ENCODE results near the gene RETREG2.

The RETREG2 gene

GRCh38 chr2:219169930-219170654, 8.0 kb upstream of the RETREG2 start, which contains the start of gene SLC23A3:
Gene SLC23A3, minus strand, starts transcription at chr2:219170029. Its CDS starts 45 bp downstream, at chr2:219169984.
- DNase-seq (ENCODE audit: low read depth), result no peak

DNA sequence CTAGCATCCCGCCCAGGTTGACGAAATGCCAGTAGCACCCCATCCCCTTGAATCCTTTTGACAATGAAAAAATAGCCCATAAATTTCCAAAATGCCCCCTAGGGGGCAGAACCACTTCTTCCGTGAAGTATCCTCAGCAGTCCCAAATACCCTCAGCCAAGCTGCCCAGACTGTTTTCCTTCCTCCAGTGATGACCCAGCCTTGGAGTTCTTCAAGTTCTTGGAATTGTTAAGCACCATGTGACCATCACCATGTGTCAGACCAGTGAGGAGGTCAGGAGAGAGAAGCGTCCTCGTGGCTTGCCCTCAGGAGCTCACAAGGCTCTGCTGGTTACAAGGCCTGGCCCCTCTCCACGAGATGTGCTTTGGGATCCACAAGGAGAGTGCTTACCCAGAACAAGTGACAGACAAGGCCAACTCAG, 6.8 kb upstream of the RETREG2 start:
- peak; percentile 26 for DNase-seq (ENCODE audit: low read depth)

GRCh38 chr2:219172231-219173154, 5.6 kb upstream of the RETREG2 start:
- DNase-seq (ENCODE audit: low read depth), result no peak

DNA sequence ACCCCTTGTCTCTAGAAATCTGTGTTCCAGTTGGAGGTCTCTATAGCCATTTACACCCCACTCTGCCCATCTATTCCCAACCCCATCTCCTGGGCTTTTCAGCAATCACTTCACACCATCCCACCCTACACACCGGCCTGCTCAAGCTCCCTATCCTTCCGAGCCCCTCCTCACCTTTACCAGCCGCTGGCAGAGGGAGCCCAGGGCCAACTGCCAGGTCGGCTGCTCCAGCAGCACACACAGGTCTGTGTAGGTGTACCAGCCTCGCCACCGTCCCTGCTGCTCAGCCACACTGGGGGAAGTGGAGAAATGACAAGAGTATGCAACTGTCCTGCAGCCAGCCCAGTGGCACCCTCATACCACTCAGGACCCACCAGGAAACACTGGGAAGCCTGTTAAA, 4.9 kb upstream of the RETREG2 start:
- no peak for DNase-seq (ENCODE audit: low read depth)

GRCh38 chr2:219174146-219174545, 3.9 kb upstream of the RETREG2 start:
- DNase-seq (ENCODE audit: low read depth), result no peak

- DNase-seq (ENCODE audit: low read depth), result no peak
These were observed 3.3 kb upstream of the RETREG2 start for GRCh38 chr2:219174801-219175200.

- no peak for DNase-seq (ENCODE audit: low read depth)
These were observed 2.6 kb upstream of the RETREG2 start for GRCh38 chr2:219175486-219175885.

- peak; percentile 8 for DNase-seq (ENCODE audit: low read depth)
These were observed 1.9 kb upstream of the RETREG2 start for GRCh38 chr2:219175928-219176817.

DNA sequence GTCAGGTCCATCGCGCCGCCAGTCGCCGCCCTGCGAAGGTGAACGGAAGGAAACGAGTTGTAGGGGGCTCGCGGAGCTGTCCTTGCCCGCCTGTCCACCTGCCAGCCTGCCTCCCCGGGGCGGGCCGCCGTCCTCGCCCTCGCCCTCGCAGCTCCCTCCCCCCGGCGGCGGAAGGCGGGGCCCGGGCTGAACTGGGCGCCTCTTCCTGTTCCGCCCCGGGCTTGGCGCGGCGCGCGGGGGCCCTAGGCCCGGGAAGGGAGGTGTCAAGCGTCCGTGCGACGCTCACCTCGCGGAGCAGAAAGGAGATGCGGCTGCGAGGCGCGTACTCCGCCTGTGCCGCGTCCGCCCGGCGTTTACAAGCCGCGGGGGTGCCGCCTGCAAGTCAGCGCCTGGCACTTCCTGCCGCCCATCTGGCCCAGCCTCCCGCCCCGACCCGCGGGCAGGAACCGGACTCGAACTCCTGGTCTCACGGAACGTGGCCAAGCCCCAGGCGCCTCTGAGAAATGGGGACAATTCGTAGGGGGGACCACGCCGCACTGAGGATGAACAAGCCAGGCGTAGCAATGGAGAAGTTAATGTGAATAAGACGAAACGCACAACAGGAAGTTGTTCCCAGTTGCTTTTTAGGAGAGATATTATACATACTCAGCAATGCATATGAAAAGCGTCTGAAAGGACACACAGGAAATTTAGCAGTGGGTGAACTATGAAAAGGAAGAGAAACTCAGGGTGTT, 1.1 kb upstream of the RETREG2 start, which contains the start of gene CNPPD1:
Gene CNPPD1 (minus strand): TSS at position 108 of the 734 bp plus-strand sequence. CDS start 97 bp downstream, at position 11.
- peak; percentile 76 for DNase-seq (ENCODE audit: low read depth)

GRCh38 chr2:219178377-219179175, 501 bp downstream of the RETREG2 start:
- DNase-seq (ENCODE audit: low read depth), result no peak

DNA sequence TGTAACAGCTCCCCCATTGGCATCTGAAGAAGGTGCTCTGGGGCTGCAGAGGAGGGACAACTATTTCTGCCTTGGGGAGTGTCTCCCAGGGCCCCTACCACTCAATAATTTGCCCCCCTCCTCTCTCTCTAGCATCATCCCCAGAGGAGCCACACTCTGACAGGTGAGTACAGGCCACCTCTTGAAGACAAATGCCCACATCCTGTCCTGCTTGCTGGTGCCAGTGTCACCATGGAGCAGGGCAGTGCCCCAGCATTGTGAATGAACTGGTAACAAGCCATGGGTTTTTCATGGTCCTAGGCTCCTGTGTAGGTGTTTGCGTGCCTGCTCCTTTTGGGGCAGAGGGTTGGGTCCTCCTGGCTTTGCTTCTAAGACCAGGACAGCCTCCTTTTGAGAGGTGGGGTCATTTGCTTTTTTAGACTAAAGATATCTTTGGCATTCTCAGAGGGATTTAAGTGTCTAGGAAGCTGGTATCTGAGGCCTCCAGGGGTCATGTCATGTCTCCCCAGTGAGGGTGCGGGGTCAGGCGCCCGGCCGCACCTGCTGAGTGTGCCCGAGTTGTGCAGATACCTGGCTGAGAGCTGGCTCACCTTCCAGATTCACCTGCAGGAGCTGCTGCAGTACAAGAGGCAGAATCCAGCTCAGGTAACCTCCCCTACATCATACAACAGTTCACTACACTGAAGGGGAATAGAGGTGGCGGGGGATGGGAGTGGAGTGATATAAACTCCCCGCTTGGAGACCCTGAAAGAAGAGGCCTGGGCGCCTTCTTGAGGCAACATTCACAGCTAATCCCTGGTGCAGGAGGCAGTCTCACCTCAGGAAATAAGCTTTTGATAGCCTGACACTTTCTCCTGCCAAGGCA, 1.8 kb downstream of the RETREG2 start:
- DNase-seq (ENCODE audit: low read depth), result no peak

DNA sequence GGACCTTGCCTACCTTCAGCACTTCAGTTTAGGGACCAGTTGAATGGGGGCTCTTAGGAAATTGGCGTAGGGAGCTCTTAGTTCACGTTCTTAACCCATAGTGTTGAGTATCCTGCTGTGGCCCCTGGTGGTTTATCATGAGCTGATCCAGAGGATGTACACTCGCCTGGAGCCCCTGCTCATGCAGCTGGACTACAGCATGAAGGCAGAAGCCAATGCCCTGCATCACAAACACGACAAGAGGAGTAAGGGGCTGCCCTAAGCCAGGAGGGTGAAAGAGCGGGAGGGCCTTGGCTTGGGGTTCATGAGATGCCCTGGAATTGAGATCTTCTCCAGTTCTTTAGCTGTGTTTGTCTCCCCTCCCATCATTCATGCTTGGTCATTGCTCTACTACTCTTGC, 2.9 kb downstream of the RETREG2 start:
- DNase-seq (ENCODE audit: low read depth), result no peak

- DNase-seq (ENCODE audit: low read depth), result no peak
These were observed 3.5 kb downstream of the RETREG2 start for GRCh38 chr2:219181531-219181930.

DNA sequence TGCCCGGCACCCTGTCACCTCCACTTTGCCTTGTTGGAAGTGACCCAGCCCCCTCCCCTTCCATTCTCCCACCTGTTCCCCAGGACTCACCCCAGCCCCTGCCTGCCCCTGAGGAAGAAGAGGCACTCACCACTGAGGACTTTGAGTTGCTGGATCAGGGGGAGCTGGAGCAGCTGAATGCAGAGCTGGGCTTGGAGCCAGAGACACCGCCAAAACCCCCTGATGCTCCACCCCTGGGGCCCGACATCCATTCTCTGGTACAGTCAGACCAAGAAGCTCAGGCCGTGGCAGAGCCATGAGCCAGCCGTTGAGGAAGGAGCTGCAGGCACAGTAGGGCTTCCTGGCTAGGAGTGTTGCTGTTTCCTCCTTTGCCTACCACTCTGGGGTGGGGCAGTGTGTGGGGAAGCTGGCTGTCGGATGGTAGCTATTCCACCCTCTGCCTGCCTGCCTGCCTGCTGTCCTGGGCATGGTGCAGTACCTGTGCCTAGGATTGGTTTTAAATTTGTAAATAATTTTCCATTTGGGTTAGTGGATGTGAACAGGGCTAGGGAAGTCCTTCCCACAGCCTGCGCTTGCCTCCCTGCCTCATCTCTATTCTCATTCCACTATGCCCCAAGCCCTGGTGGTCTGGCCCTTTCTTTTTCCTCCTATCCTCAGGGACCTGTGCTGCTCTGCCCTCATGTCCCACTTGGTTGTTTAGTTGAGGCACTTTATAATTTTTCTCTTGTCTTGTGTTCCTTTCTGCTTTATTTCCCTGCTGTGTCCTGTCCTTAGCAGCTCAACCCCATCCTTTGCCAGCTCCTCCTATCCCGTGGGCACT, 4.5 kb downstream of the RETREG2 start:
- DNase-seq (ENCODE audit: low read depth), result no peak

- no peak for DNase-seq (ENCODE audit: low read depth)
These were observed 5.2 kb downstream of the RETREG2 start for GRCh38 chr2:219183151-219183772.

DNA sequence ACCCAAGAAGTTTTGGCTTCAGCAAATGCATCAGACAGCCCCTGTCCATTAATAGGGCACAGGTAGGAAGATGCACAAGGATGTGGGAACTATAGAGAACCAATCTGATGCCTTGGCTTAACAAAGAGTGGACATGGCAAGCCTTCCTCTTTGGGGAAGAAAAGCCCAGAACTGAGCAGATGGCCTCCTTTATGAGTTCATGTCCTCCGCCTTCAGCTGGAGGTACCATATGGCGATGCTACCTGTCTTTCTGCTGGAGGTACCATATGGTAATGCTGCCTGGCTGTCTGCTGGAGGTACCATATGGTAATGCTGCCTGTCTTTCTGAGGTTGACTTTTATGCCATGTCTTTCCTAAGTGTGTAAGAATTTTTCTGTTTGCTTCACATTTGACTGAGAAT, 6.0 kb downstream of the RETREG2 start:
- no peak for DNase-seq (ENCODE audit: low read depth)

- no peak for DNase-seq (ENCODE audit: low read depth)
These were observed 8.8 kb downstream of the RETREG2 start for GRCh38 chr2:219186754-219187456.

Data from stimulated activated CD8-positive, alpha-beta memory T cell treated with anti-CD3 and anti-CD28 coated beads, Interleukin-12 subunit alpha, Interleukin-12 subunit beta, amount 100 ng/mL, for 1 hour (primary cell).